Liver (tissue), 3 donors: Measurements from ENCODE around the gene IFI35.

Experiments
- CTCF ChIP-seq: fragments of 150-350 bp; IDR thresholded peaks from 2 replicates; pipeline ENCODE4 v1.5.1; 2017; ENCODE audit warnings: improper control_type of control experiment, low read depth, low read length; ENCODE audit not compliant: missing input control
- REST ChIP-seq: IDR thresholded peaks from 2 replicates; pipeline ENCODE4 v1.6.1; 2016; ENCODE audit warnings: antibody characterized with exemption, mild to moderate bottlenecking
- SP1 ChIP-seq: IDR thresholded peaks from 2 replicates; pipeline ENCODE4 v1.6.1; 2018; ENCODE audit warnings: antibody characterized with exemption, mild to moderate bottlenecking
- donor health status: healthy.
- donor health status: healthy.

DNA sequence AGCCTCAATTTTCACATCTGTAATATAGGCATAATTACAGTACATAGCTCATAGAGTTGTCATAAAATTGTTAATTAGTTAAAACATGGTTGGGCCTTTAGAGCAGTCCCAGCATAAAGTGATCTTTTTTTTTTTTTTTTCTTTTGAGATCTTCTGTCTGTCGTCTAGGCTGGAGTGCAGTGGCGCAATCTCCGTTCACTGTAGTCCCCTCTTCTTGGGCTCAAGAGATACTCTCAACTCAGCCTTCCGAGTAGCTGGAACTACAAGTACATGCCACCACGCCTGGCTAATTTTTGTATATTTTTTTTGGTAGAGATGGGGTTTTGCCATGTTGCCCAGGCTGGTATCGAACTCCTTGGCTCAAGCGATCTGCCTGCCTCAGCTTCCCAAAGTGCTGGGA, 49.5 kb downstream of the IFI35 start:
- TF ChIP-seq REST (no peak), CTCF (no peak), SP1 (no peak)
